GM19240 (cell line): ENCODE results near the gene LINGO4.

ENCODE experiments used
- DNase-seq: peaks from one replicate; pipeline ENCODE4 v3.0.0; 2011; ENCODE audit warnings: low spot score; ENCODE audit not compliant: insufficient read length

Gene LINGO4

DNA sequence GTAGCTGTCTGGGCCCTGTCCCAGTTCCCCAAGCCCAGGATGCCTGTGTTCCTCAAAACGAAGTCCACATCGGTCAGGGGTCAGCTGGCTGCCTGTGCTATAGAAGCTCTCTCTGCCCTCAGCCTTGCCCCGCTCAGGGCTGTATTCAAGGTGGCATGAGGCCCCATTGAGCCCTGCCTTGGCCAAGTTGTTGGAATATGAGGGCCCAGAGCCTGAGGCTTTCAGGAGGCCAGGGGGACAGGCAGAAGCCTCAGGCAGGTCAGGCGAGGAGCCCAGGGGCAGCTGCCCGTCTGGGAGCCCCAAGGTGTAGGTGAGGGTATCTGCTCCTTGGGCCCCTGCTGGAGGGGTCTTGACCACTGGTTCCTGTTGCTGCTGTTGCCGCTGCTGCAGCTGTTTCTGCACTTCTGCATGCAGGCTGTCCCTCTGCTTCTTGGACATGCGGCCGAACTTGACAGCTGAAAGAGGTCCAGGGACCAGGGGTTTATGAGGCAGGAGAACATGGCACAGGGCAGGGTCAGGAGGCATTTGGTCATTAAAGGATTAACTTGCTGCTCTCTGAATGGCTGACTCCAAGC is 9.8 kb upstream of the LINGO4 start:
- no peak for DNase-seq

GRCh38 chr1:151814426-151814825 is 9.2 kb upstream of the LINGO4 start:
- no peak for DNase-seq

- no peak for DNase-seq
Observed at GRCh38 chr1:151813271-151813977, 8.2 kb upstream of the LINGO4 start.

DNA sequence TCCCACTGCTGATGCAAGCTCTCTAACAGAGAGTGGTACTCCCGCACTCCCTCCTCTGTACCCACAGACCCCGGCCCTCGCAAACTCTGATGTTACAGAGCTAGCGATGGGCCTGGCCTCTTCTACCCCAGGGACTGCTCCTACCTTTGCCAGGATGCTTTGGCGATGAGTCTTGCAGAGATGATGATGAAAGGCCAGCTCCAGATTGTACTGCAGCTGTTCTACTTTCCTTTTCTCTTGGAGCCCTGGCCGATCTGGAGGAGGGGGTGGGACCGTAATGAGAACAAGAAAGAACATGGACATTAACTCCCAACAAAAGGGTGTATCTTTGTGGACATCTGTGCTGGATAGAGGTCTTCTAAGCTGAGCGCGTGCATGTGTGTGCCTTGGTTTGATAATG is 6.0 kb upstream of the LINGO4 start:
- no peak for DNase-seq

GRCh38 chr1:151809985-151810556 is 4.9 kb upstream of the LINGO4 start:
- DNase-seq: no peak

DNA sequence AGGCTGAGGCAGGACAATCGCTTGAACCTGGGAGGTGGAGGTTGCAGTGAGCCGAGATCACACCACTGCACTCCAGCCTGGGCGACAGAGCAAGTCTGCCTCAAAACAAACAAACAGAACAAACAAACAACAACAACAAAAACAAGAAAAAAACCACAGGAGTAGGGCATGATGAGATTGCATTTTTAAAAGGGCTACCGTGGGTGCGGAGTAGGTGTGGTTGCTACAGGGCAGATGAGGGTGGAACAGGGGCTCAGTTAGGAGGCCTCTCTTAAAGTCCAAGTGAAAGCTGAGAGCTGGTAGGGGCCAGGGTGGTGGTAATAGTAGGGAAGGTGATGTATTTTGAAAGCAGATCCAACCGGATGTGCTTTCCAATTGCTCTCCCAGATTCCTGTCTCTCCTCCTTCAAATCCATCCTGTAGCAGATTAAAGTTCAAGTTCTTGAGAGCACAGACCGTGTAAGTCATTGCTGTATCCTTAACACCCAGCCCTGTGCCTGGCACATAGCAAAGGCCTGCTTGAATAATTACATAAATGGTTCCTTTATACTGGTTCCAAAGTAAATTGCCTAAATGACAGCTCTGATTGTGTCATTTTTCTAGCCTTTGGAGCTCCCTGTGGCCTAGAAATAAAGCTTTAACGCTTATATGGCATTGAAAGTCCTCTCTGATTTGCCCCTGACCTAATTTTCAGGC is 4.2 kb upstream of the LINGO4 start:
- no peak for DNase-seq

DNA sequence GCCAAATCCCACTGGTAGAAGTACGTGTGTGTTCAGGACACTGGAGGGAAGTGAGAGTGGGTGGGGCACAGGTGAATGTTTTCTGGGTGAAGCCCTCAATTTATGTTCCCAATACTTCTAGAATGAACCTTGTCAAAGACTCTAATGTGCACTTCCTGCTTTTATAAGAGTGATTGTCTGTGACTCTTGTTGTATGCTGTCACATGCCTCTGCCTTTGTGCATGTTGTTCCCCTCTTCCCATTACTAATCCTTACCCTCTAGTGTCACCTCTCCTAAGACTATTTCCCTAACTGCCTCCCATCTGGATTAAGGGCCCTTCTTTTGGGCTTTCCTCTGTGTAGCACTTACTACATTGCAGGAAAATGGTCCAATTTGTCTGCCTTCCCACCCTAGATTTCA is 2.5 kb upstream of the LINGO4 start:
- DNase-seq: no peak

DNA sequence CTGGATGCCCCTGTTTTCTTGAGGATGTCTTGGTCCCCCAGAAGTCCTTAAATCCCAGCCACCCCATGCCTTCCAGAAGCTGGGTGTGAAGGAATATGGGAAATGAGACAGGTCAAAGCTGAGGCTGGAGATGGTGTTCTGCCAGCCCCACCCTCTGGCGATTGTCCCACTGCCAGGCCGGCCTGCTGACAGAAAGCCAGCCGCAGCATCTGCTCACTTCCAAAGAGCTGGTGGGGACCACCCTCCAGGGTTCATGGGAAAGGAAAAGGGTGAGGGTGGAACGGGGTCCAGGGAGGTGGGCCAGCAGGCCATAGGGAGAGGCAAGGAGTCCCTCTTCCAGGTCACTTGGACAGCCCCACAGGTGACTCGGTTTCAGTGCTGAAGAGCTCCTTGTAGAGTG is 1.9 kb upstream of the LINGO4 start:
- no peak for DNase-seq

- no peak for DNase-seq
Observed at GRCh38 chr1:151806170-151806569, 951 bp upstream of the LINGO4 start.

- no peak for DNase-seq
Observed at GRCh38 chr1:151803915-151804314, 1.3 kb downstream of the LINGO4 start.

- no peak for DNase-seq
Observed at GRCh38 chr1:151803164-151803563, 2.1 kb downstream of the LINGO4 start.

- no peak for DNase-seq
Observed at GRCh38 chr1:151802372-151802771, 2.8 kb downstream of the LINGO4 start.

DNA sequence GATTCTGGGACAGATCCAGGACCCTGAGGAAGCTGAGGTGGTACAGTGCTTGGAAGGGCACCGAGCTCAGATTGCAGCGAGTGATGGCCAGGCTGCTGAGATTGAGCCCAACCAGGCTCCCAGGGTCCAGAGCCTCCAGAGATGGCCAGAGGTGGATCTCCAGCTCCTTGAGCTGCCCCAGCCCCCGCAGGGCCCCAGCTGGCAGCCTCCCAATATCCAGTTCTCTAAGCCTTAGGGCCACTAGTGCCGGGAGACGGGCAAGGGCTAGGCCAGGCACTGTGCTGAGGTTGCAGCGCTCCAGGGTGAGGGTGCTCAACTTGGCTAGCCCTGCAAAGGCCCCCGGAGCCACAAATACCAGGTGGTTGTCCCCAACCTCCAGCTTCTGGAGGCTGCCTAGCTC is 3.4 kb downstream of the LINGO4 start:
- DNase-seq: no peak

DNA sequence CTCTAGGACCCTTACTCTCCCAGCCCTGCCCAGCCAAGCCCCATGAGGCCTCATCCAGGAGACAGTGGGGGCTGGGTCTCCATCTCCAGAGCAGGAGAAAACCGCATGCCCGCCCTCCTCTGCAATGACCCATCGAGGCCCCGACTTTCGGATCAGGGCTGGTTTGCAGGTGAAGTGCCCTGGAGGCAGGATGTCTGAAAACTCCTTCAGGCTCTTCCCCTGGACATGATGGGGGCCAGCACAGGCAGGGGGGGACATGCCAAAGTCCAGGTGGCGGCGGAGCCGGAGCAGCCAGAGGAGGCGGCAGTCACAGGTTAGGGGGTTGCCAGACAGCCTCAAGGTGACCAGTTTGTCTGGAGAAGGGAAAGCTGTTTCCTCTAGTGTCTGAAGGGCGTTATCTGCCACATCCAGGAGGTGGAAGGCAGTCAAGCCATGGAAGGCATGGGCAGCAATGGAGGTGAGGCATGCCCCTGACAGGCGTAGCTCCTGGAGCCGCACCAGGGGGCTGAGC is 3.9 kb downstream of the LINGO4 start:
- no peak for DNase-seq

GRCh38 chr1:151800830-151801229 is 4.4 kb downstream of the LINGO4 start:
- DNase-seq: no peak

- no peak for DNase-seq
Observed at GRCh38 chr1:151799179-151800022, 5.8 kb downstream of the LINGO4 start.

- no peak for DNase-seq
Observed at GRCh38 chr1:151798571-151798970, 6.6 kb downstream of the LINGO4 start.

DNA sequence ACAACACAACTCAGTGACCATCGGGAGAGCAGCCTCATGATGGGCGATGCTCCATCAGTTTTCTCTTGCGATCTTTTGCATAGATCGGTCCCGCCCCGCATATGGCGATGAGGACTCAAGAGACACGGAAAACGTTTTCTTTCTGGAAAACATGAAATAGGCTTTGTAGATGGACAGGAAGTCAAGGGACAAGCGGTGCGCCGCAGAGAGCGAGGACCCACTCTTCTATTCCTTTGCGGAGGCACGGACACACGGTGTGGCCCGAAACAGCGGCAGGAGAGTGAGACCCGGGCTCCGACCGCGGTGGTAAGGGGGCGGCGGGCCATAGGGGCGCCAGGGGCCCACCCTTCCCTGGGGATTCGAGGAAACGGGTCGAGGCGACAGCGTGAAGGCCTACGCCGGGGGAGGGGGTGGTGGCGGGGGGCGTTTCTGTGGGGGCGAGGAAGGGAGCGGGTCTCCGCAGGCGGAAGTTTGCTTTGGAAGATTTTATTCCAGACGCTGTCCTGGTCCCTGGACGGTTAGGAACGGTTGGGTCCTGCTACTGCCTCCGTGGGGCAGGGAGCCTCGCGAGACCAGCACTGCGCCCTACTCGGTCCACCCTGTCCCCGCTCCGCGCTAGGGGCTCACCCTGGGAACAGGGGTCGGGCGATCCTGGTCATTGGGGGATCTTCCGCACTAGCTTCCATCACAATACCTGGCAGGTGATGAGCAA is 14.1 kb downstream of the LINGO4 start:
- DNase-seq: no peak

DNA sequence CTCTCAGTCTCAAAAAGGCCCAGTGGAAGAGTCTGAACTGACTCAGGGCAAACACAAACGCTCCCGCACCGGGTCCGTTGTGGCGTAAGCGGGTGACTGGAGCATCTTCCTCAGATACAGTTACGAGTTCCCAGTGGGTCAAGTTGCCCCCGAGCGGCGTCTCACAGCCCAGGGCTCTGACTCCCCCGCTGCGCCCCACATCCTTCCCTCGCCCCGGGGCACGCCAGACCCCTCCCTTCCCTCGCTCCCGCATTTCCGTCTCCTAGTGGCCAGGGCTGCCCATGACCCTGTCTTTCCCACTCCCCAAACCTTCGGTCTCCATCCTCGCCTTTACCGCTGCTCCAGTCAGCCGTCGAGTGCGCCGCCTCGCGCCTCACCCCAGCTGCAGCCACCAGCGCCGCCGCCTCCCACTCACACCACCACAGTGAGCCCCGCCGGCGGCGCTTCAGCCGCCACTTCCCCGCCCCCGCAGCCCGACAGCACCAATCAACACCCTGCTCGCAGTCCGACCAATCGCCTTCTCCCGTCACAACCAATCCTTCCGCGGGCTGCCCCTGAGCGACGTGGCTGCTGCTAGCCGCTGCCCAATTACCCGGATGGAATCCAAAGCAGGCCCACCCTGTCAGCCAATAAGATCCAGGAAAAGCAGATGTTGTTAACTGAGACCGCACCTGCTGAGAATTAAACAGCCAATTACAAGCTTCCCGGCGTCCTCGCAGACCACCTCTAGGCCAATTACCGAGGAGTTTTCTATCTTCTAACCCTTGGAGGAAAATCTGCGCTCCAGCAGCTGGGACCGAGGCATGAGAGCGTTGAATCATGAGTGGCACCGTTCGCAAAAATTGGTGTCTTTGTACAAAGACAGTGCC is 14.9 kb downstream of the LINGO4 start, which contains the start of gene TDRKH:
TDRKH (minus strand) TSS at position 430 of the 869 bp plus-strand sequence. CDS start 7,478 bp downstream, outside the sequence.
- DNase-seq: peak; percentile 98

GRCh38 chr1:151787689-151788088 is 17.5 kb downstream of the LINGO4 start:
- no peak for DNase-seq
